ENCODE data around the gene KLC3. TPM values are rescaled to one million over a fixed set of nuclear protein-coding genes. Genes with fewer than 3 reads are reported as not detected.

KLC3 gene
- total RNA-seq, 1 experiment from 2014 or later = 4.8 TPM

DNA sequence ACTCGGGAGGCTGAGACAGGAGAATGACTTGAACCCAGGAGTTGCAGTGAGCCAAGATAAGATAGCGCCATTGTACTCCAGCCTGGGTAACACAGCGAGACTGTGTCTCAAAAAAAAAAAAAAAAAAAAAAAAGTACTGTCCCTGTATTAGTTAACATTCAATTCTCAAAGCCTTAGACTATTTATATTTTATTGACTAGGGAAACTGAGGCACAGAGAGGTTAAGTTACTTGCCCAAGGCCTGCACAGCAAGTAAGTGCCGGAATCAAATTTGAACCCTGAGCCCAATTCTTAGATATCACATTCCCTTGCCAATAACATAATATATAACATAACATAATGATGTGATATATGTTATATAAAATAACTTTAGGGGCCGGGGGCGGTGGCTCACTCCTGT lies 921 bp upstream of the KLC3 start:
- no peaks in the 10 kb centered on the region; a peak in 2 of 5 replicates for H3K9me3 Mint-ChIP-seq
- H3T11ph ChIP-seq (ENCODE audit: low read length) = no peak overlapping the region
- no peak overlapping the region for H2BK15ac ChIP-seq (ENCODE audit: low read depth, low read length)
- H3K56ac ChIP-seq (ENCODE audit: insufficient read length, low read depth, low read length) = no peak overlapping the region
- H3K79me1 ChIP-seq (ENCODE audit: insufficient read depth, low read depth, low read length, poor library complexity, severe bottlenecking) = no peaks in the 10 kb centered on the region
- no peak overlapping the region for H3K9ac ChIP-seq (ENCODE audit: extremely low read depth, insufficient read length, low read length)
- no peak overlapping the region for H3K27ac Mint-ChIP-seq
- H3K4me3 Mint-ChIP-seq = no peak overlapping the region
- peaks cover 28% of the 10 kb centered on the region for H3K27me3 Mint-ChIP-seq (ENCODE audit: low read depth)
- H2BK5ac ChIP-seq (ENCODE audit: insufficient read length, low read length) = no peak overlapping the region
- no peak overlapping the region for H3K27ac ChIP-seq (ENCODE audit: insufficient read length, low read depth, low read length)
- H4K20me1 ChIP-seq (ENCODE audit: control insufficient read depth, insufficient read depth, insufficient read length) = peaks cover 2% of the 10 kb centered on the region
- no peak overlapping the region for H3K14ac ChIP-seq (ENCODE audit: insufficient read depth, low read length)
- no peaks in the 10 kb centered on the region for H3K79me2 ChIP-seq (ENCODE audit: insufficient read depth, low read length)
- no peak overlapping the region for H4K91ac ChIP-seq (ENCODE audit: insufficient read length, low read depth, low read length)
- no peak overlapping the region for H2AK5ac ChIP-seq (ENCODE audit: insufficient read length, low read length)
- TF ChIP-seq, protein P1, sequence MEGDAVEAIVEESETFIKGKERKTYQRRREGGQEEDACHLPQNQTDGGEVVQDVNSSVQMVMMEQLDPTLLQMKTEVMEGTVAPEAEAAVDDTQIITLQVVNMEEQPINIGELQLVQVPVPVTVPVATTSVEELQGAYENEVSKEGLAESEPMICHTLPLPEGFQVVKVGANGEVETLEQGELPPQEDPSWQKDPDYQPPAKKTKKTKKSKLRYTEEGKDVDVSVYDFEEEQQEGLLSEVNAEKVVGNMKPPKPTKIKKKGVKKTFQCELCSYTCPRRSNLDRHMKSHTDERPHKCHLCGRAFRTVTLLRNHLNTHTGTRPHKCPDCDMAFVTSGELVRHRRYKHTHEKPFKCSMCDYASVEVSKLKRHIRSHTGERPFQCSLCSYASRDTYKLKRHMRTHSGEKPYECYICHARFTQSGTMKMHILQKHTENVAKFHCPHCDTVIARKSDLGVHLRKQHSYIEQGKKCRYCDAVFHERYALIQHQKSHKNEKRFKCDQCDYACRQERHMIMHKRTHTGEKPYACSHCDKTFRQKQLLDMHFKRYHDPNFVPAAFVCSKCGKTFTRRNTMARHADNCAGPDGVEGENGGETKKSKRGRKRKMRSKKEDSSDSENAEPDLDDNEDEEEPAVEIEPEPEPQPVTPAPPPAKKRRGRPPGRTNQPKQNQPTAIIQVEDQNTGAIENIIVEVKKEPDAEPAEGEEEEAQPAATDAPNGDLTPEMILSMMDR (conservative IDR thresholded peaks at IDR 0.05) = no peak
- H2AFZ ChIP-seq (ENCODE audit: low read length) = no peak overlapping the region
- DNase-seq = no peak
- no peaks in the 10 kb centered on the region for H3K9me3 ChIP-seq (ENCODE audit: control insufficient read depth, low read depth, low read length)
- peaks cover 12% of the 10 kb centered on the region for H3K23me2 ChIP-seq (ENCODE audit: insufficient read length, low read depth, low read length, poor library complexity, severe bottlenecking)
- H3K23ac ChIP-seq (ENCODE audit: insufficient read length, low read depth, low read length) = no peak overlapping the region
- no peak overlapping the region for H3K4me2 ChIP-seq (ENCODE audit: insufficient read depth, insufficient read length, low read length)
- H4K5ac ChIP-seq (ENCODE audit: insufficient read length, low read depth, low read length) = no peak overlapping the region
- WGBS (ENCODE audit: extremely low coverage, insufficient read length, low lambda C conversion rate) = no CpG with 5 or more reads among the region's 6 CpGs
- peaks cover 3 to 11% of the 10 kb centered on the region in 2 experiments; a peak in 3 of 4 replicates for H3K4me1 Mint-ChIP-seq
- H3K4ac ChIP-seq (ENCODE audit: low read depth, low read length) = no peak overlapping the region
- no peaks in the 10 kb centered on the region for H3K36me3 Mint-ChIP-seq (ENCODE audit: insufficient read depth in 1 of 3, low read depth in 3 of 3)
- 0 out of 2 replicates have a peak, but pooled peaks cover 2% of the 10 kb centered on the region for H3K4me1 ChIP-seq (ENCODE audit: insufficient read depth, low read length)
- H2BK12ac ChIP-seq (ENCODE audit: insufficient read length, low read depth, low read length) = no peak overlapping the region
- peaks cover 4% of the 10 kb centered on the region for H3K27me3 ChIP-seq (ENCODE audit: insufficient read depth, low read length)
- no peak overlapping the region for H3K18ac ChIP-seq (ENCODE audit: insufficient read length, low read depth, low read length)
- no peak overlapping the region for H2BK20ac ChIP-seq (ENCODE audit: low read depth, low read length, poor library complexity, severe bottlenecking)
- no peak overlapping the region for H4K8ac ChIP-seq (replicated peaks; ENCODE audit: insufficient read length, low read depth, low read length)
- no peak overlapping the region for H2BK120ac ChIP-seq (ENCODE audit: low read depth, low read length, poor library complexity, severe bottlenecking)

Measured in H9 (cell line).